ENCODE measurements around the gene CDH4. TPM values are rescaled to one million over a fixed set of nuclear protein-coding genes. Genes with fewer than 3 reads are reported as not detected.
"Not testable (repeated sequence)": the region's sequence is repeated elsewhere in the genome, so short reads cannot be mapped to it uniquely, and the experiment has no call there.

CDH4 gene
- total RNA-seq, 2 donors from 2014 or later: 0.05 to 2.2 TPM

DNA sequence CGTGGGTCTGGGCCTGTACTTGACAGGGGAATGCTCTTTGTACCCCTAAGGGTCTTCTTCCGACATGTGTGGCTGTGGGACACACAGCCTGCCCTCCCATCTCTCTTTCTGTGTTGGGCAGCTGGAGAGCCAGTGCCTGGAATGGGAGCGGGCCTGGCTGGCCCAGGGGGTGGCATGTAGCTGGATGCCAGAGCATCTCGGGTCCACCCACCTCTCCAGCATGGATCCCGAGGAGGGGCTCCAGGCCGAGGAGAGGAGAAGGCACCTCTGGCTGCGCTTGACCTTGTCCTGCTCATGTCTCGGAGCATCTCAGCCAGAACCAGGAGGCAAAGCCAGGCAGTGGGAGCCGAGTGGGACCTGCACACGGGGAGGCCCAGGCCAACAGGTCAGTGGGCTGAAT is 16.0 kb downstream of the CDH4 start:
- Histone ChIP-seq H3K4me1 (replicated peaks) (no peaks in the 10 kb centered on the region), H3K36me3 (no peaks in the 10 kb centered on the region), H3K27ac (no peak overlapping the region), H3K4me3 (no peak overlapping the region), H3K9me3 (no peaks in the 10 kb centered on the region), H3K27me3 (replicated peaks; ENCODE audit: insufficient read depth) (no peaks in the 10 kb centered on the region)
- WGBS: 90% methylated on average over 9 of the region's 10 CpGs
- intact Hi-C loops (cut with DNase I): no loop called here
- TF ChIP-seq, protein P1, sequence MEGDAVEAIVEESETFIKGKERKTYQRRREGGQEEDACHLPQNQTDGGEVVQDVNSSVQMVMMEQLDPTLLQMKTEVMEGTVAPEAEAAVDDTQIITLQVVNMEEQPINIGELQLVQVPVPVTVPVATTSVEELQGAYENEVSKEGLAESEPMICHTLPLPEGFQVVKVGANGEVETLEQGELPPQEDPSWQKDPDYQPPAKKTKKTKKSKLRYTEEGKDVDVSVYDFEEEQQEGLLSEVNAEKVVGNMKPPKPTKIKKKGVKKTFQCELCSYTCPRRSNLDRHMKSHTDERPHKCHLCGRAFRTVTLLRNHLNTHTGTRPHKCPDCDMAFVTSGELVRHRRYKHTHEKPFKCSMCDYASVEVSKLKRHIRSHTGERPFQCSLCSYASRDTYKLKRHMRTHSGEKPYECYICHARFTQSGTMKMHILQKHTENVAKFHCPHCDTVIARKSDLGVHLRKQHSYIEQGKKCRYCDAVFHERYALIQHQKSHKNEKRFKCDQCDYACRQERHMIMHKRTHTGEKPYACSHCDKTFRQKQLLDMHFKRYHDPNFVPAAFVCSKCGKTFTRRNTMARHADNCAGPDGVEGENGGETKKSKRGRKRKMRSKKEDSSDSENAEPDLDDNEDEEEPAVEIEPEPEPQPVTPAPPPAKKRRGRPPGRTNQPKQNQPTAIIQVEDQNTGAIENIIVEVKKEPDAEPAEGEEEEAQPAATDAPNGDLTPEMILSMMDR (IDR thresholded peaks at IDR 0.05): no peak
- TF ChIP-seq POLR2A (IDR thresholded peaks at IDR 0.05) (no peak), POLR2AphosphoS5 (IDR thresholded peaks at IDR 0.05) (no peak)
- DNase-seq (ENCODE audit: low spot score): no peak

DNA sequence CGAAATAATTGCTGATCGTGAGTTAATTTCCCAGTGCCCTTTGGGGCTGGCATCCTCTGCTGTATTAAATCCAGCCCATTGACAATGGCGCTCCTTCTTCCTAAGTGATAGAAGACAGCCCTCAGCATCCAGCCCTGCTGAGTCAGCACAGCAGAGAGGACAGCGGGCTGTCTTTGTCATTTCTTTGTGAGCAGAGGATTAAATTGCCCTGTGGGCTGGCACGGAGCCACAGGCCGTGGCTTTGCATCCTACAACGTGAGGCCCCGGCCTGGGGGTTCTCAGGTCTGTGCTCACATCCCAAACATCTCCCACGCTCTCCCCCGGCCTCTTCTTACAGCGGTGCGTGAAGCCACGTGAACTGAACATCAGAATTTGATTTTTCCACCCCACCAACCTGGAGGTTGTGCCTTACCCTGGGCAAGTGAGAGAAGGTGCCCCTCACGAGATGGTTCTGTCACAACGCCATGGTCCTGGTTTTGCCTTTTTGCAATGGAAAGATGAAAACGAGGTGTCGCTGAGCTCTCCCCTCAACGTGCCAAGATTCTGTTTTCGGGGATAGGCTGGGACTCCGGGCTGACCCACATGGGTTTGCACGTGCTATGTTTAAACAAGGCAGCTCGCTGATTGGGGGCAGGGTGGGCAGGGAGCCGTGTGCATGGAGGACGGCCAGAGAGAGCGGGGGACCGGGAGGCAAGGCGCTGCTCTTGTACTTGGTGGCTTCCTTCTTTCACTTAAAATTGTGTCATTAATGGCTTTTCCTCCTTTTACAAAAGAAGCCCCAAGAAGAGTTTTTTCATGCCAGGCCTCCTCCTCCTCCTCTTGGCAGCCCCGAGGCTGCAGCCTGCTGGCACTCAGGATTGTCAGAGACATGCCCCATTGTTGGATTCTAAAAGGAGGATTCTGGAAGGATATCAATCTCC is 19.5 kb downstream of the CDH4 start:
- no peaks in the 10 kb centered on the region for H3K9me3 ChIP-seq
- WGBS: 17% methylated on average over 27 of the region's 28 CpGs
- TF ChIP-seq POLR2A (IDR thresholded peaks at IDR 0.05): no peak
- TF ChIP-seq, protein P1 (IDR thresholded peaks at IDR 0.05): no peak
- no peak for TF ChIP-seq POLR2AphosphoS5 (IDR thresholded peaks at IDR 0.05)
- intact Hi-C loops (cut with DNase I): no loop called here
- no peak for DNase-seq (ENCODE audit: low spot score)
- H3K36me3 ChIP-seq: no peaks in the 10 kb centered on the region
- no peaks in the 10 kb centered on the region for H3K4me1 ChIP-seq (replicated peaks)
- no peaks in the 10 kb centered on the region for H3K27me3 ChIP-seq (replicated peaks; ENCODE audit: insufficient read depth)
- H3K27ac ChIP-seq: no peak overlapping the region
- no peak overlapping the region for H3K4me3 ChIP-seq

DNA sequence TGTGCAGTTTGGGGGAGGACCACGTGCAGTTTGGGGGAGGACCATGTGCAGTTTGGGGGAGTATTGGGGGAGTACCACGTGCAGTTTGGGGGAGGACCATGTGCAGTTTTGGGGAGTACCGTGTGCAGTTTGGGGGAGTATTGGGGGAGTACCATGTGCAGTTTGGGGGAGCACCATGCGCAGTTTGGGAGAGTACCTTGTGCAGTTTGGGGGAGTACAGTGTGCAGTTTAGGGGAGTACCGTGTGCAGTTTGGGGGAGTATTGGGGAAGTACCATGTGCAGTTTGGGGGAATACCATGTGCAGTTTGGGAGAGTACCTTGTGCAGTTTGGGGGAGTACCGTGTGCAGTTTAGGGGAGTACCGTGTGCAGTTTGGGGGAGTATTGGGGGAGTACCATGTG is 21.0 kb downstream of the CDH4 start:
- DNase-seq (ENCODE audit: low spot score); H3K4me3 ChIP-seq; H3K4me1 ChIP-seq (replicated peaks); H3K36me3 ChIP-seq; H3K9me3 ChIP-seq; H3K27ac ChIP-seq; intact Hi-C loops (cut with DNase I); H3K27me3 ChIP-seq (replicated peaks; ENCODE audit: insufficient read depth): not testable (repeated sequence)
- 84% methylated on average over 7 of the region's 7 CpGs for WGBS

DNA sequence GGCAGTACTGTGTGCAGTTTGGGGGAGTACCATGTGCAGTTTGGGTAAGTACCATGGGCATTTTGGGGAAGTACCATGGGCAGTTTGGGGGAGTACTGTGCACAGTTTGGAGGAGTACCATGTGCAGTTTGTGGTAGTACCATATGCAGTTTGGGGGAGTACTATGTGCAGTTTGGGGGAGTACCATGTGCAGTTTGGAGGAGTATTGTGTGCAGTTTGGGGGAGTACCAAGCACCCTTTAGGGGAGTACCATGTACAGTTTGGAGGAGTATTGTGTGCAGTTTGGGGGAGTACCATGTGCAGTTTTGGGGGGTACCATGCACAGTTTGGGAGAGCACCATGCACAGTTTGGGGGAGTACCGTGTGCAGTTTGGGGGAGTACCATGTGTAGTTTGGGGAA is 21.6 kb downstream of the CDH4 start:
- 88% methylated on average over 1 of the region's 1 CpG for WGBS

DNA sequence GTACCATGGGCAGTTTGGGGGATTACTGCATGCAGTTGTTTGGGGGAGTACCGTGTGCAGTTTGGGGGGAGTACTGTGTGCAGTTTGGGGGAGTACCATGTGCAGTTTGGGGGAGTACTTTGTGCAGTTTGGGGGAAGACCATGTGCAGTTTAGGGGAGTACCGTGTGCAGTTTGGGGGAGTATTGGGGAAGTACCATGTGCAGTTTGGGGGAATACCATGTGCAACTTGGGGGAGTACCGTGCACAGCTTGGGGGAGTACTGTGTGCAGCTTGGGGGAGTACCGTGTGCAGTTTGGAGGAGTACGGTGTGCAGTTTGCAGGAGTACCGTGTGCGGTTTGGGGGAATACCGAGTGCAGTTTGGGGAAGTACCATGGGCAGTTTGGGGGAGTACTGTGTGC is 22.3 kb downstream of the CDH4 start:
- H3K4me1 ChIP-seq (replicated peaks): no peaks in the 10 kb centered on the region
- 88% methylated on average over 8 of the region's 8 CpGs for WGBS
- no peak for TF ChIP-seq POLR2A (IDR thresholded peaks at IDR 0.05)
- TF ChIP-seq, protein P1 (IDR thresholded peaks at IDR 0.05): no peak
- TF ChIP-seq POLR2AphosphoS5 (IDR thresholded peaks at IDR 0.05): no peak
- no peak overlapping the region for H3K4me3 ChIP-seq
- intact Hi-C loops (cut with DNase I): no loop called here
- H3K27ac ChIP-seq: no peak overlapping the region
- H3K27me3 ChIP-seq (replicated peaks; ENCODE audit: insufficient read depth): peaks cover 9% of the 10 kb centered on the region
- no peak for DNase-seq (ENCODE audit: low spot score)
- no peaks in the 10 kb centered on the region for H3K36me3 ChIP-seq
- H3K9me3 ChIP-seq: no peaks in the 10 kb centered on the region

More for the DNA sequence above, 21.6 kb downstream of the CDH4 start:
- H3K27ac ChIP-seq; H3K4me1 ChIP-seq (replicated peaks); H3K36me3 ChIP-seq; DNase-seq (ENCODE audit: low spot score); H3K4me3 ChIP-seq; intact Hi-C loops (cut with DNase I); H3K27me3 ChIP-seq (replicated peaks; ENCODE audit: insufficient read depth); H3K9me3 ChIP-seq: not testable (repeated sequence)

DNA sequence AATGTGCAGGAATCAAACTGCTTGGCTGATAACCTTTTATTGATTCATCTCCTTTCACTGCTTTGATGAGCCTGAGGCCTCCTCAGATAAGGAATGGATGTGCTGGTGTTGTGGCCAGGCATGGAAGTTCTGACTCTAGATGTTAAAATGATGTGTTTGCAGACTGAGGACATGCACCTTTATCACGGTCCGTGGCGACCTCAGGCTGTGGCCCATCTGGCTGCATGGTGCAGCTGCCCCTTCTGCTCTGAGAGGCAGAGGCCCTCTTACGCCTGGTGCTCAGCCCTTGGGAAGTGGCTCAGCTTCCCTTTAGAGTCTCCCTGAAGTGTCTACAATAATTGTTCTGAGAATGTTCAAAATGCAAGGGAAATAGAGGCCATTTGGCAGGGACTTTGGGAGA is 26.2 kb downstream of the CDH4 start:
- Histone ChIP-seq H3K36me3 (no peaks in the 10 kb centered on the region), H3K27me3 (replicated peaks; ENCODE audit: insufficient read depth) (peaks cover 11% of the 10 kb centered on the region), H3K27ac (no peak overlapping the region), H3K9me3 (no peaks in the 10 kb centered on the region), H3K4me1 (replicated peaks) (no peaks in the 10 kb centered on the region), H3K4me3 (no peak overlapping the region)
- DNase-seq (ENCODE audit: low spot score): no peak
- WGBS: 94% methylated on average over 4 of the region's 4 CpGs
- intact Hi-C loops (cut with DNase I): no loop called here
- no peak for TF ChIP-seq POLR2AphosphoS5 (IDR thresholded peaks at IDR 0.05)
- TF ChIP-seq, protein P1 (IDR thresholded peaks at IDR 0.05): no peak
- TF ChIP-seq POLR2A (IDR thresholded peaks at IDR 0.05): no peak

Measured in prostate gland (tissue), 2 donors.